ENCODE results near the gene LGR6. TPM values are rescaled to one million over a fixed set of nuclear protein-coding genes. Genes with fewer than 3 reads are reported as not detected.

LGR6 gene
- total RNA-seq, 1 donor from 2014 or later = 0.62 TPM

DNA sequence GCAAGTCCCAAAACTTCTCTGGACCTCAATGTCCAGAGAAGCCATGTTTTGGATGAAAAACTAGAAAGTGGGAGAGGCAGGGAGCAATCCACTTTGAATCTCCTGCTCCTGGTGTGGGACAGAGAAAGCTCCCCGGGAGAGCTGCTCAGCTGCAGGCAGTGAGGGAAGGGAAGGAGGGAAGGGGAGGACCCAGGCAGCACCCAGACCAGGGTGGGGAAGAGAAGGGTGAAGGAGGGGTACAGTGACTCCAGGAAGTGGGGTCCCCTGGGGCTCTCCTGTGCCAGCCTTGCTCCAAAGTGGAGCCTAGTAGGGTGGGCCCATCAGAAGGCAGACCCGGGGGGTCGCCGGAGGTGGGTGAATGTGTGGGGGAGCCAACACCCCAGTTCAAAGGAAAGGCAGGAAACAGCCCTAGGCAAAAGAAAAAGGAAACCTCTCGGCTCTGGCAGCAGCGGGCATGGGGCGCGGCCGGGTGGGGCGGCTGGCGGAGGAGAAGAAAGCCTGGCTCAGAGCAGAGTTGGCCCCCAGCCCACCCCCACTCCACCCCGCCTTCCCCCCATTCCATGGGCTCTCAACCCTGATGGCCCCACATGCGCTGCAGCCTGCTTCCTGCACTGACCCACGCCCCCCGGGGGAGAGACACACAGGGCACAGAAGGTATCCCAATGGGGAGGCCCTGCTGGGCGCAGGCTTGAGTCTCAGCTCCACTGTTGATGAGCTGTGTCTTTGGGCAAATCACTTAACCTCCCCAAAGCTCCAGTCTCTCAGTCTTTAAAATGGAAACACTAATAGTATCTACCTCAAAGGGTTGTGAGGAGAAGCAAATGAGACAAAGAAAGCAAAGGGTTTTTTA lies 5.7 kb downstream of the LGR6 start:
- no peak for DNase-seq

DNA sequence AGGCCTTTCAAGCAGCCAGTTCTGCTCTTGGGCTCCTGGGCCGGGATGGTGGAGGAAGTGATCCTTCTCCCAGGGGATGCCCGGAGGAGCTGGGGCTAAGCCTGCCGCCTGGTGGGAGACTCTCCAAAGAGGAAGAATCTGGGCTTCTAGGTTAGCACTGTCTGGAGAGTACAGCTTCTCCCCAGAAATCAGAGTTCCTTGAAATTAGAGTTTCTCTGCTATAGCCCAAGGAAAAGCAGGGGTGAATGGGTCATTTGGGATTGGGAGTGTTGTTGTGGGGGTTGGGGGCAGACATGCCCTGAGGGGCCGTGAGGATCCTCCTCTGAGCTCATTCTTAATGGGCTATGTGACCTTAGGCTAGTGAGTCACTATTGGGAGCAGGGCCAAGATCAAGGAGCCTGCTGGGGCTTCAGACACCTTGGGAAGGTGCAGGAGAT lies 6.5 kb downstream of the LGR6 start:
- no peak for DNase-seq

- DNase-seq = no peak
Observed at GRCh38 chr1:202200669-202201068, 7.1 kb downstream of the LGR6 start.

- no peak for DNase-seq
Observed at GRCh38 chr1:202201266-202201665, 7.7 kb downstream of the LGR6 start.

DNA sequence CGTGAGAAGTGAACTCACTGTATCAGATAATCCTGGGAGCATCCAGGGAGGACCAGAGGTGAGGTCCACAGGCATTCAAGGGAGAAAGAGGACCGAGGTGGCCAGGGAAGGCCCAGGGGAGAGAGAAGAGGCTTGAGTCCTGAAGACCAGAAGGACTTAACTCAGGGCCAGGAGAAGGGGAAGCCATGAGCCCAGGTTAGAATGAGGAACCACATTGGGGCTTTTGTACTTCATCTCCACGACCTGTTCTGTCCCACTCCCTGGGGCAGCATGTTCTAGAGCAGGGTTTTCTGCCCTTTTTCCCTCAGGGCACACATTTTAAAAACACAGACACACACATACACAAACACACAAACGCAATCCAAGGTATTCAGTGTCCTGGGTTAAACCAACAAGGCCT lies 8.4 kb downstream of the LGR6 start:
- DNase-seq = no peak

DNA sequence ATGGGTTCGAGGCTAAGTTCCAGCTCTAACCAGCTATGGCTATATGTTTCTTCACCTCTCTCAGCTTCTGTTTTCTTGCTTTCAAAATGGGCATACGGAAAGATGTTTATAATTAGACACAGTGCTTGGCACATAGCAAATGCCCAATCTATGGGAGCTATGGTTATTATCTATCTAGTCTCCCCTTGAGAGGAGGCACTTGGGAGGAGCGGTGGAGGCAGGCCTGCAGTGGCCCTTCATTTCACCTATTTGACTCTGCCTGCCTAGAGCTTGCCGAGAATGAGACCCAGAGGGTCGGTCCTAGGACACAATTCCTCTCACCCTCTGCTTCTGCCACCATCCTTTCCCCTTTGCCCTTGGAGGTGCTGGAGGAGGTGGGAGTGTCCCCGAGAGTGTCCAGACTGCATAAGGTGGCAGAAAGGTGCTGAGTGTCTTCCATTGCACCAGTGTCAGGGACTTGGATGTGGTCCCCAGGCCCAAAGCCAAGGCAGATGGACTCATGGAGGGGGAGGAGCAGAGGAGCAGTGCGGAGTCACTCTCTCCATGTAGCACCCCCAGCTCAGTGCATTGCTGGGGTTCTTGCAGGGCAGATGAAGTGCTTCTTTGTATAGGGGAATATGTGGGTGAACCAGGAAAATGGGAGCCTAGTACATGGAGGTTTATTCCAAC lies 9.0 kb downstream of the LGR6 start:
- DNase-seq = no peak

GRCh38 chr1:202203238-202204039 lies 9.8 kb downstream of the LGR6 start:
- DNase-seq = no peak

- no peak for DNase-seq
Observed at GRCh38 chr1:202204065-202204464, 10.5 kb downstream of the LGR6 start.

DNA sequence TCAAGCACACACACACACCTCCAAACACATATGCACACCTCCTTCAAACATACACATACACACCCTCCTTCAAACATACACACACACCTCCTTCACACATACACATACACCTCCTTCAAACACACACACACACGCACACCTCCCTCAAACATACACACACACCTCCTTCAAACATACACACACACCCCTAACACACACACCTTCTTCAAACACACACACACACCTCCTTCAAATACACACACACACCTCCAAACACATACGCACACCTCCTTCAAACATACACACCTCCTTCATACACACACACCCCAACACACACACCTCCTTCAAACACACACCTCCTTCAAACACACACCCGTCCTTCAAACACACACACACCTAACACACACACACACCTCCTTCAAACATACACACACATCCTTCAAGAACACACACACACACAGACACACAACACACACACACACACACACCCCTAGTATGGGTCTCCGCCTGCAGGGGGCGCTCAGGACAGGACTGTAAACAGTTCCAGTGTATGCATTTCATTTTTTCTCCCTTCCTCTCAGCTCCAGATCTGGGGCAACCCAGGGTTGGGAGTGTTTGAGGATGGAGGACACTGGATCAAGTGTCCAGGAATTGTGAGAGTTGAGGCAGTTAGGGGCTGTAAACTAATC lies 12.1 kb downstream of the LGR6 start:
- DNase-seq = no peak

DNA sequence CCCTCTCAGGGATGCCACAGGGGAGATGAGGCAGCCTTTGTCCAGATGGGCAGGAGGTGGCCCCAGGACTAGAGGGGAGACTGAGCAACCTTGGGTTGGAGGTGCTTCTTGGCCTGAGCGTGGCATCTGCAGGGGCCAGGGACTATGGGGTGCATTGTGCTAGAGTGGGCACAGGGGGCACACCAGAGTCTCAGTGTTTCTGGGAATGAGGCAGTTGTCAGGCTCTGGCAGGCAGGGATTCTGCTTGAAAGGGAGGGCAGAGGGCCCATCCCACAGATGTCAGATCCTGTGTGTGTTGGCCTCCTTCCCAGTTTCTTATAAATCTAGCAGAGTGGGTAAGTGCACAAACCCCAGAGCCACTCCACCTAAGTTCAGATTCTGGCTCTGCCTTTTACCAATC lies 13.7 kb downstream of the LGR6 start:
- DNase-seq = no peak

GRCh38 chr1:202208351-202208857 lies 14.8 kb downstream of the LGR6 start:
- no peak for DNase-seq

DNA sequence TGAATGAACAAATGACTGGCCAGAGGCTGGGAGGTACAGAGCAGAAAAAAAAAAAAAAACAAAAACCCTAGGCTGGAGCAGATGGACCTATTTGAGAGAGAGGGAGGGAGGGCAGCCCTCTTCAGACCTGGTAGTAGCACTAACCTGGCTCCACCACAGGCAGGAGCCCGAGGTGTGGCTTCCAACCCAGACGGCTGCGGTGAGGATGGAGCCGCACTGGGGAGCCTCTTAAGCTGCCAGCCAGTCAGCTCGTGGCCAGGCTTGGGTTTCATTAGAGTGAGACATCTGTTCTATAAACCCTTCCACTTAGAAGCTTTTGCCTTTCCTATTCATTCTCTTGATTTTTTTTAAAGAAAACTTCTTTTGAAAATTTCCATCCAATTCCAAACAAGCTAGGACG lies 16.8 kb downstream of the LGR6 start:
- no peak for DNase-seq

DNA sequence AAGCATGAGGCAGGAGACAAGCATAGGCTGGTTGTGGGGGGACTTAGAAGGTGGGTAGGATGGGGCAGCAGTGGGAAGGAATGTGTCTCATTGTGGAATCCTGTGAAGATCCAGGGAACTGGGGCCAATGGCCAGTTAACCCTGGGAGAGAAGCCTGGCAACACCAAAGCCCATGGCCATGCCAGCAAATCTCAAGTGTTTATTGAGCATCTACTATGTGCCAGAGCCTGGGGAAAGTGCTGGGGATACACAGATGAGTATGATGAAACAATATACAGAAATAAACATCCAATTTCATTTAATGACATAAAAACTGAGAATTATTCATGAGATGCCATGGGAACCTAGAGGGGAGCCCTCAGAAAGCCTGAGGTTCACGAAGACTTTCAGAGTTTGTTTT lies 17.4 kb downstream of the LGR6 start:
- no peak for DNase-seq

DNA sequence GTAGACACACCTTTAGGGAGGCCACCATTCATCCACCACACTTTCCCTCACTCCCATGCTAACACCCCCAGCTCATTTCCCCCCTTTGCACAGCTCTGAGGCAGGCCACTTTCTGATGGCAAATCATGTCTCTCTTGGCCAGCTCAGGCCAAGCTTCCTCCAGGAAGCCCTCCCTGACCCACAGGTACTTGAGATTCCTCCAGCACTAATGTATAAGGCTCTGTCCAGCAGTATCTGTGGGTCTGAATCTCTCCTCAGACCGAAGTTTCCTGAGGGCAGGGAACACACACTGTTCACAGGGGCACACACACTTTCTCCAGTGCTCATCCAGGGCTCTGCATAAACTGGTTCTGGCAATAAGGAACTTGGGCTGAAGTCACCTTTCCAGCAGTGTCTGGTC lies 19.2 kb downstream of the LGR6 start:
- no peak for DNase-seq

- no peak for DNase-seq
Observed at GRCh38 chr1:202213361-202214088, 19.9 kb downstream of the LGR6 start.

DNA sequence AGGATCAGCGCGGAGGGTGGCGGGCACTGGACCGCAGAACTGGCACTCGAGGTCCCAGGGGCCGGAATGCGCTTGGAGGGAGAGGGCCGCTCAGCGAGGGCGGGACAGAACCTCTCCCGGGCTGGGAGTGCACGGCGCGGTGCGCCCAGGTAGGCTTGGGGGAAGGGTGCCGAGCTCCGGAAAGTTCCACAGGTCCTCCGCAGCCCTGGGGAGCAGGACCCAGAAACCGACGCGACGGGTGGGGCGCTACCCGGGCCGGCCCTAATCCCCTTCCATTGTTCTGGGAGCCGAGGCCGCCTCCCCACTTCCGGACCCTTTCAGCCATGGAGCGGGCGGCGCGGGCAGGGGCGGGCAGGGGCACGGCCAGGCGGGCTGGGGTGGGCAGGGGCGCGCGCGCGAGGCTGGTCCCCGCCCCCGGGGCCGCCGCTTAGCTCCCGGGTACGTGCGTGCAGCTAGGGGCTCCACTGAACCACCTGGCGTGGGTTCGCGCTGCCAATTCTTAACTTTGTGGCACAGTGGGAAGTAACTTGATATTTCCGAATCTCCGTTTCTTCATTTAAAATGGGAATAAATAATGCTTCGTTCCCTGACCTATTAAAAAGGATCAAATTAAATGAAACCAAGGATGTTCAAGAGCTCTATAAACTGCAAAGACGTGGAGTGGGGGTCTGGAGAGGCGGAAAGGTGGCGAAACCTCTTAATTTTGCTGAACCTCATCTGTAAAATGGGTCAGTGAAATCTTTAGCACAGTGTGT lies 20.7 kb downstream of the LGR6 start:
- no peak for DNase-seq

DNA sequence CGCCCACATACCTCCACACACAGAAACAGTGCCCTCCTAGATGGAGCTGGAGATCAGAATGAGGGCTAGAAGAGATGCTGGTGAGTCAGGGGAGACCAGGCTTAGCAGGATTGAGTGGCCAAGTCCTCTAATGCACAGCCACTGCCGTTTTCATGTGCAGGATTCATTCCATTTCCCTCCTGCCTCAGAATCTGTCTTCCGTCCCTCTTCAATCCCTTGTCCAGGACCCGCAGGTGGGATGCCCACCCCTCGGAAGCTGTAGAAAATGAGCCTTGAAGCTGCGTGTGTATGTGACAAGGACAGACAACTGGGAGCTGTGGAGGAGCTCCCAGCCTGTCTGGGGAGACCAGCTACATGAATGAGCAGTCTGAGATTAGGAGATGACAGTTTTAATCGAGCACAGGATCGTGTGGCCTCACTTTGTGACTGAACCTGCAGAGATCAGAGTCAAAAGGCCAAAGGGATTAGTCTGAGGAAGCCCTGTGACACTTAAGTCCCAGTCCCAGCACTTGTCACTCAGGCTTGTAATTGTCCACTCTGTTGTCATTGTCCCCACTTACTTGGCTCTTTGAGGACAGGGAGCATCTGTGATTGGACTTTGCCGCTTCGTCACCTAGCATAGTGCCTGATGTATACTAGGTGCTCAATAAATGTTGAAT lies 22.0 kb downstream of the LGR6 start:
- DNase-seq = no peak

DNA sequence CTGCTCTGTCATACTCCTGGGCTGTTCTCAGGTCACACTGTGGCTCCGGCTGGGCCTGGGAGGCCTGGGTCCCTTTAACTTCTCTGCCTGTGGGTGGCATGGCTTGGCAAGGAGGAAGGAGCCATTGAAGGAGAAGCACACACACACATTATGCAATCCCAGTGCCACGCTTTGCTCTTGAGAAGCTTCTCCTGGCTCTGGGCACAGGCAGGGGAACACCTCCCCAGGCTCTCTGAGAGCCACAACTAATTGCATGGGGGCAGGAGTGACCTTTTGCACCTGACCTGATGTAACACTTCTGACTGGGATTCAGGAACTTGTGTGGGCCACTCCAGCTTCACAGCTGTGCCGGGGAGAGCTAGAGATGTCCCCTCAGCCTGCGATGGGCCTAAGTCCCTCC lies 23.1 kb downstream of the LGR6 start:
- no peak for DNase-seq

GRCh38 chr1:202217516-202217915 lies 23.9 kb downstream of the LGR6 start:
- no peak for DNase-seq

DNA sequence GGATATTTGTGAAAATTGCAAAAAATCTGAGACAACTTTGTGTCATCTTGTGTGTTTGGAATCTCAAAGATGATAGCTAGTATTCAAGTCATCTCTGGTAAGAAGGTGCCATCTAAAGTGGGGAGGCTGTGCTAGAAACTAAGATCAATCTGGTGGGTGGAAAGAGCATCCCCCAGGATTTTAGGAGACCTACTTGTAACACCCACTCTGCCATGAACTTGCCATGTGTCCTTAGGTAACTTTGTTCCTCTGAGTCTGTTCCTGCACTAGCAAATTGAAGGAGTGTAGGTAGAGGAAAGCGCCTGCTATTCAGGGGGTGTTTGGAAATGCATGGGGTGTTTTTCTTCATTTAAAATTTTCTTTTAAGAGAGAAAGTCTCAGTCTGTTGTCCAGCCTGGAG lies 24.4 kb downstream of the LGR6 start:
- no peak for DNase-seq
